Activated CD4-positive, alpha-beta T cell treated with anti-CD3 and anti-CD28 coated beads for 36 hours (primary cell): Measurements from ENCODE around the gene USP24. TPM values are rescaled to one million over a fixed set of nuclear protein-coding genes. Genes with fewer than 3 reads are reported as not detected.

Source experiments
- ATAC-seq: fragments of 200-7000 bp; cut with Tn5 transposase; one replicate; pipeline ENCODE4 v1.10.0; 2021; ENCODE audit warnings: mild to moderate bottlenecking, moderate library complexity
- CTCF ChIA-PET: fragments of 350-600 bp; sonication (Branson Sonifier 250); formaldehyde crosslinking; loops from one replicate; lab custom pipeline; 2021; ENCODE audit warnings: antibody characterized with exemption; lab: Charles Lee
- POLR2A ChIA-PET: fragments of 350-600 bp; sonication (Branson Sonifier 250); formaldehyde crosslinking; loops from one replicate; lab custom pipeline; 2021; ENCODE audit warnings: antibody characterized with exemption, inconsistent platforms; lab: Charles Lee
- DNase-seq: peaks from one replicate; pipeline ENCODE4 v3.0.0-alpha.2; 2020
- H3K27ac Mint-ChIP-seq: one replicate; pipeline ENCODE4 v1.8.0; 2021; ENCODE audit warnings: mixed read lengths
- H3K27me3 Mint-ChIP-seq: one replicate; pipeline ENCODE4 v1.8.0; 2021; ENCODE audit warnings: mixed read lengths
- H3K36me3 Mint-ChIP-seq: one replicate; pipeline ENCODE4 v1.8.0; 2021; ENCODE audit warnings: low read depth, mixed read lengths
- H3K4me1 Mint-ChIP-seq: one replicate; pipeline ENCODE4 v1.8.0; 2021; ENCODE audit warnings: mixed read lengths
- H3K4me3 Mint-ChIP-seq: one replicate; pipeline ENCODE4 v1.8.0; 2021; ENCODE audit warnings: mild to moderate bottlenecking, moderate library complexity, mixed read lengths
- H3K9me3 Mint-ChIP-seq: one replicate; pipeline ENCODE4 v1.8.0; 2021; ENCODE audit warnings: low read depth, mixed read lengths
- intact Hi-C, 2 experiments: fragments of 100-400 bp; cut with DNase I in 1 of 2; cut with micrococcal nuclease in 1 of 2; formaldehyde crosslinking; loops; one replicate each; pipeline versions ENCODE4 v1.14.2 to v1.15.1; 2022 to 2024; cut with DNase I, micrococcal nuclease
- total RNA-seq, 2 experiments: library from RNA; stranded (reverse); gene quantifications; one replicate each; pipeline ENCODE4 v1.2.3, GENCODE V29; 2021

Gene USP24
- total RNA-seq, 2 experiments from 2014 or later: 37.0 to 39.7 TPM

DNA sequence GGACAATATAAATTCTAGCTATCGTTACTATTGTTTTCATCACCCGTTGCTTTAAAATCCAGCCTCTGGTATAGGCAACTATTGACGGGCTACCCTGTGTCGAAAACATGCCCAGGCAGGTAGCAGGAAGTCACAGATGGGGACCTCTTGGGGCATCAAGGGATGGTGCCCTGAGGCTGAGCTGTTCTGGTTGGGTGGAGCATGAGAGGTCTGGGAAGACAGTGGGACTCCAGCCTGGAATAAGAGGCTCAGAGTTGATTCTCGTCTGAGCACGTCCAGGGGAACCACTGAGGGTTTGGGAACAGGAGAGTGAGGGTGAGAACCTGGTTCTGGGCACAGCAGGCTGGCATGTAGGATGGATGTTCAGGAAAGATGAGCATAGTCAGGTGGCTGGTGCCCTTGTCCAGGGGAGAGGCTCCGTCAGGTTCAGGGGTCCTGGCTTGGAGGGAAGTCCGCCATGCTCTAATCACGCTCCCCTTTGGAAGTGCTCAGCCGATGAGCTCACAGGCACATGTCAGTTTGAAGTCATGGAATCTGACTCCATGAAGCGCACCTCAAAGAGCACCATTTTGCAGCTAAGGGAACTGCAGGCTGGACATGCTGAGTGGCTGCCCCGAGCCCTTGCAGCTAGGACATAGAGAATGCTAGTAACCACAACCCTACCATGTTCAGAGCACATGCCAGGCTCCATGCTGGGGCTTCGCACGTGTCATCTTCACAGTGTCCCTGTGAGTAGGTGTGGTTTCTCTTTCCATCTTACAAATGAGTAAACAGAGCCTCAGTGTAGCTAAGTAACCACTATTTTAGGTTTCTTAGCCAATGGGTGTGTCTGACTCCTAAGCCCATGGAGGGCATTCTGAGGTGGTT, 154.8 kb downstream of the USP24 start:
- no peak overlapping the region for H3K4me3 Mint-ChIP-seq
- peak overlapping the region; percentile 34 for H3K27ac Mint-ChIP-seq
- intact Hi-C loops: no loop called here
- H3K4me1 Mint-ChIP-seq: peaks cover 10% of the 10 kb centered on the region
- POLR2A ChIA-PET: interaction anchor here (0.5 to 0.6 kb wide), 2 partner anchors 203 to 1230 kb away, joined by 3 to 5 read pairs; no protein-coding TSS in a partner anchor
- ATAC-seq: peak; percentile 95
- no peaks in the 10 kb centered on the region for H3K27me3 Mint-ChIP-seq
- no peaks in the 10 kb centered on the region for H3K36me3 Mint-ChIP-seq
- peak; percentile 63 for DNase-seq
- no peaks in the 10 kb centered on the region for H3K9me3 Mint-ChIP-seq
- CTCF ChIA-PET: interaction anchor here (0.7 to 1.2 kb wide), 3 partner anchors 11 to 115 kb away, joined by 3 read pairs; no protein-coding TSS in a partner anchor

- Mint-ChIP-seq H3K36me3 (no peaks in the 10 kb centered on the region), H3K4me1 (peaks cover 10% of the 10 kb centered on the region), H3K4me3 (no peak overlapping the region), H3K27ac (no peak overlapping the region), H3K27me3 (no peaks in the 10 kb centered on the region), H3K9me3 (no peaks in the 10 kb centered on the region)
- DNase-seq (no peak), ATAC-seq (no peak)
- POLR2A ChIA-PET: interaction anchor here (0.5 to 0.6 kb wide), 2 partner anchors 204 to 1229 kb away, joined by 3 to 5 read pairs; no protein-coding TSS in a partner anchor
- CTCF ChIA-PET: interaction anchor here (1.2 kb wide), 1 partner anchor 11 kb away, joined by 3 read pairs; no protein-coding TSS in a partner anchor
- intact Hi-C loops: no loop called here
These were observed 155.6 kb downstream of the USP24 start for GRCh38 chr1:55059302-55060132.

GRCh38 chr1:55057956-55058298, 157.2 kb downstream of the USP24 start:
- ATAC-seq (no peak), DNase-seq (no peak)
- CTCF ChIA-PET: no interaction called here
- no peaks in the 10 kb centered on the region for H3K27me3 Mint-ChIP-seq
- no peaks in the 10 kb centered on the region for H3K9me3 Mint-ChIP-seq
- intact Hi-C loops: no loop called here
- H3K36me3 Mint-ChIP-seq: no peaks in the 10 kb centered on the region
- POLR2A ChIA-PET: interaction anchor here (0.7 kb wide), 1 partner anchor 189 kb away, joined by 3 read pairs; no protein-coding TSS in a partner anchor
- H3K4me3 Mint-ChIP-seq: no peak overlapping the region
- H3K4me1 Mint-ChIP-seq: peaks cover 10% of the 10 kb centered on the region
- H3K27ac Mint-ChIP-seq: no peak overlapping the region

GRCh38 chr1:55057270-55057955, 157.8 kb downstream of the USP24 start:
- ATAC-seq: no peak
- H3K4me3 Mint-ChIP-seq: no peak overlapping the region
- ChIA-PET CTCF (no interaction called here), POLR2A (interaction anchor here (0.7 kb wide), 1 partner anchor 190 kb away, joined by 3 read pairs; no protein-coding TSS in a partner anchor)
- no peaks in the 10 kb centered on the region for H3K36me3 Mint-ChIP-seq
- H3K27ac Mint-ChIP-seq: no peak overlapping the region
- H3K9me3 Mint-ChIP-seq: no peaks in the 10 kb centered on the region
- DNase-seq: no peak
- H3K4me1 Mint-ChIP-seq: peaks cover 10% of the 10 kb centered on the region
- intact Hi-C loops: no loop called here
- H3K27me3 Mint-ChIP-seq: no peaks in the 10 kb centered on the region

DNA sequence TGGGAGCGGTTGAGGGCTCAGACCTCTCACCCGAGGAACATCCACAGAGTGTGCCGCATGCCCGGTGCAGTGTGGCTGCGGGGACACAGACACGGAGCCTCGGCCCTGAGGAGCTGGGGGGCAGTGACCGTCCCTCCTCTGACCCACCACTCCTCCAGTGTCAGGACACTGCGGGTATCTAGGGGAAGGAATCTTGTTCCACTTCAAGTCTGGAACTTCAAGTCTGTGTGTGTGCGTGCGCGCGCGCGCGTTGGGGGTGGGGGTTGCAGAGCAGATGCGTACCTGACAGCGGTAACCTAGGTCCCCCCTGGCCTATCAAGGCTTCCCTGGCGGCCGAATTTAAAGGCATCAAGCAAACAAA, 158.6 kb downstream of the USP24 start:
- no peaks in the 10 kb centered on the region for H3K9me3 Mint-ChIP-seq
- POLR2A ChIA-PET: no interaction called here
- ATAC-seq: no peak
- H3K27ac Mint-ChIP-seq: no peak overlapping the region
- intact Hi-C loops: no loop called here
- CTCF ChIA-PET: no interaction called here
- DNase-seq: no peak
- H3K4me1 Mint-ChIP-seq: peaks cover 10% of the 10 kb centered on the region
- no peak overlapping the region for H3K4me3 Mint-ChIP-seq
- no peaks in the 10 kb centered on the region for H3K27me3 Mint-ChIP-seq
- no peaks in the 10 kb centered on the region for H3K36me3 Mint-ChIP-seq

DNA sequence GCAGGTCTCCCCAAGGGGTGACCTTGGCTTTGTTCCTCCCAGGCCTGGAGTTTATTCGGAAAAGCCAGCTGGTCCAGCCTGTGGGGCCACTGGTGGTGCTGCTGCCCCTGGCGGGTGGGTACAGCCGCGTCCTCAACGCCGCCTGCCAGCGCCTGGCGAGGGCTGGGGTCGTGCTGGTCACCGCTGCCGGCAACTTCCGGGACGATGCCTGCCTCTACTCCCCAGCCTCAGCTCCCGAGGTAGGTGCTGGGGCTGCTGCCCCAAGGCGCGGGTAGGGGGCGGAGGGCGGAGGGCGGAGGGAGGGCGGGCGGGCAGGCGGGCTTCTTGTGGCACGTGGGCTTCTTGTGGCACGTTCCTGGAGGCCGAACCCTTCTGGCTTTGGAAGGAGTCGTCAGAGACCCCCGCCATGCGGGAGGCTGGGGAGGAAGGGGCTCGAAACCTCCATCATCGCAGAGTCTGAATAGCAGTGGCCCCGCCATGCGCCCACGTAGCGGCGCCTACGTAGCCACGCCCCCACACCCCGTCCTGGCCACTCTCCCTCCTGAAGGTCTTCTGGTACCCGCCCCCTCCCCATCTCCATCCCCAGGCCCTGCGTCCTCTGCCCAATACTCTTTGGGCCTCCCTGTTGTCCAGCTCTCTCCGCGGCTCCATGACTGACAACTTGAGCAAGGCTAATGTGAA, 159.1 kb downstream of the USP24 start:
- Mint-ChIP-seq H3K36me3 (no peaks in the 10 kb centered on the region), H3K4me3 (no peak overlapping the region), H3K27me3 (no peaks in the 10 kb centered on the region), H3K27ac (no peak overlapping the region), H3K4me1 (peaks cover 10% of the 10 kb centered on the region), H3K9me3 (no peaks in the 10 kb centered on the region)
- ChIA-PET CTCF (no interaction called here), POLR2A (no interaction called here)
- ATAC-seq (no peak), DNase-seq (no peak)
- intact Hi-C loops: no loop called here

GRCh38 chr1:55055084-55055882, 159.9 kb downstream of the USP24 start:
- no peak overlapping the region for H3K4me3 Mint-ChIP-seq
- H3K27me3 Mint-ChIP-seq: no peaks in the 10 kb centered on the region
- H3K27ac Mint-ChIP-seq: no peak overlapping the region
- H3K9me3 Mint-ChIP-seq: no peaks in the 10 kb centered on the region
- no peaks in the 10 kb centered on the region for H3K36me3 Mint-ChIP-seq
- peaks cover 3% of the 10 kb centered on the region for H3K4me1 Mint-ChIP-seq
- ATAC-seq: no peak
- ChIA-PET CTCF (no interaction called here), POLR2A (interaction anchor here (0.5 kb wide), 1 partner anchor 1714 kb away, joined by 3 read pairs; no protein-coding TSS in a partner anchor)
- no peak for DNase-seq
- intact Hi-C loops: no loop called here

DNA sequence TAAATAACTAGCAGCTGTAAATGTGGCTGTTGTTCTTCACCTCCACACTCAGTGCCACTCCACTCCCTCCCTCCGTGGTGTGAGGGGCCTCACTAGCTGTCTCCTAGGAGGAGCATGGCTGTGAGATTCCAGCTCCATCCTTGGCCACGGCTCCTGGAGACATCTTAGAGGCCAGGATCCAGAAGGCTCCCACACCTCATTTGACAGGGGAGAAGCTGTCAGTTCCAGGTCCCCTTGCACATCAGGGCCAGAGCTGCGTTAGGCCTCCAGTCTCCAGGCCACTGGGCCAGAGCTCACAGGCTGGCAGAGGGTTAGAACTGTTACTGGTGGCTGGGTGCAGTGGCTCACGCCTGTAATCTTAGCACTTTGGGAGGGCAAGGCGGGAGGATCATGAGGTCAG, 160.8 kb downstream of the USP24 start:
- POLR2A ChIA-PET: no interaction called here
- Mint-ChIP-seq H3K9me3 (no peaks in the 10 kb centered on the region), H3K36me3 (no peaks in the 10 kb centered on the region), H3K4me3 (no peak overlapping the region), H3K27ac (no peak overlapping the region), H3K4me1 (no peaks in the 10 kb centered on the region), H3K27me3 (no peaks in the 10 kb centered on the region)
- DNase-seq: no peak
- CTCF ChIA-PET: no interaction called here
- intact Hi-C loops: no loop called here
- no peak for ATAC-seq

DNA sequence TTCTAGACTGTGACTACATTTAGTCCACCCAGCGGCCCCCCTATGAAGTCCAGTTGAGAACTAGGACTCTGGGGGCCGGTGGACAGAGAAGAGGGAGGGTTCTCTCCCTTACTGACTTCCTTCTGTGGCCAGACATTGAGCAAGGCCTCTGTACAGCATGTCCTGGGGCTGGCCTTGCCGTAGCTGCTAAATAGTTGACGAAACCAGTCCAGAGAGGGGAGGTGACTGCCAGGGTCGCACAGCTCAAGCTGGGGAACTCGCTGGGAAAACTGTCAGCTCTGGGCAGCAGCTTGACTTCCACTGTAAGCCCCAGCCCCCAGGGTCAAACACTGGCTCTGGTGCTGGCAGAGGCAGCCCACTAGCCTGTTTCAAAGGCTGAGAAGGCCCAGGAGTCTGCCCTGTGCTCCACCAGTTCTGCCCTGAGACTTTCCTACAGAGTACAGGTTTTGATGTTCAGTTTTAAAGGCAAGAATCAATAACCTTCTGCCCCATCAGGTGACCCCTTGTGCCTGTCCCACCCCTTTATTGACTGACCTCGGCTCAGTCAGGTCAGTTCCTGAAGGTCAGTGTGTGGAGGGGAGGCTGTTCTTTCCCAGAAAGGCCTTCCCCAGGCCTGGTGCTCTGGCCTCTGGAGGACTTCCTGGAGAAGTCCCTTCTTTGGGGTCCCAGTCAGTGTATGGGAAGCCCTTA, 161.8 kb downstream of the USP24 start:
- H3K9me3 Mint-ChIP-seq: no peaks in the 10 kb centered on the region
- CTCF ChIA-PET: no interaction called here
- DNase-seq (no peak), ATAC-seq (no peak)
- H3K36me3 Mint-ChIP-seq: no peaks in the 10 kb centered on the region
- no peaks in the 10 kb centered on the region for H3K27me3 Mint-ChIP-seq
- POLR2A ChIA-PET: no interaction called here
- no peak overlapping the region for H3K4me3 Mint-ChIP-seq
- no peak overlapping the region for H3K27ac Mint-ChIP-seq
- intact Hi-C loops: no loop called here
- no peaks in the 10 kb centered on the region for H3K4me1 Mint-ChIP-seq
